NCI-H1930 (cell line): ENCODE data around the gene SPNS3.

Experiments used
- DNase-seq, 2 experiments: peaks; one replicate each; lab custom pipeline; 2025; lab: John Stamatoyannopoulos, UW

The SPNS3 gene

GRCh38 chr17:4433515-4434031, at the start of gene SPNS3:
SPNS3 (plus strand) TSS chr17:4433940; CDS start chr17:4433968, 28 bp downstream.
- DNase-seq = no peak

DNA sequence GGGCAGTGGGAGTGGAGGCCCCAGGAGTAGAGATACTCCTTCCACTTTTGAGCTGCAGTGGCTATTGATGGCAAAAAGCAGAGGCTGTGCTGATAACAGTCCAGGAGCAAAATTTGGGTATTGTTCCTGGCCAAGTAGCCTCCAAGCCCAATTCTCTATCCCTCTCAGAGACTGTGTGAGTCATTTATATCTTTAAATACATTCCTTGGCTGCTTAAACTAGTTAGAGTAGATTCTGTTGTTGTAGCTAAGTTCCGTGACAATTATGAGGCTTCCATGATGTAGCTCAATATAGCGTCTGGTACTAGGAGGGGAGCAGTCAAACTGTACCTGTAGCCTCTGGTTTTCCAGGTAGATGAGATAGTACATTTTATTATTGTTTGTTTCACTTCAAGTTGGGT, 47.3 kb upstream of the SPNS3 start:
- no peak for DNase-seq

DNA sequence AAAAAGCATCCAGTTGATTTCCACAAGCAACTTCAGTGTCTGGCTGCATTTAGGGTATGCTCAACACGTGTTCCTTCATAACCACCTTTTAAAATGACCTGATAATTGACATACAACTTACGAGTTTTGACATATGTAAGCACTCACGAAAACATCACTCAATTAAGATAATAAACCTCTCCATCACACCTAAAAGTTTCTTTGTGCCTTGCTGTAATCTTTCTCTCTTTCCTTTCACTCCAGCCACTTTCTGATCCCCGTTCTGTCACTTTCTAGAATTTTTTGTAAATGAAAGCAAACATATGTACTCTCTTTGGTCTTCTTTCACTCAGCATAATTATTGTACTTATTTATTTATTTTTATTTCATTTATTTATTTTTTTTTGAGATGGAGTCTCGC, 46.6 kb upstream of the SPNS3 start:
- DNase-seq = no peak

DNA sequence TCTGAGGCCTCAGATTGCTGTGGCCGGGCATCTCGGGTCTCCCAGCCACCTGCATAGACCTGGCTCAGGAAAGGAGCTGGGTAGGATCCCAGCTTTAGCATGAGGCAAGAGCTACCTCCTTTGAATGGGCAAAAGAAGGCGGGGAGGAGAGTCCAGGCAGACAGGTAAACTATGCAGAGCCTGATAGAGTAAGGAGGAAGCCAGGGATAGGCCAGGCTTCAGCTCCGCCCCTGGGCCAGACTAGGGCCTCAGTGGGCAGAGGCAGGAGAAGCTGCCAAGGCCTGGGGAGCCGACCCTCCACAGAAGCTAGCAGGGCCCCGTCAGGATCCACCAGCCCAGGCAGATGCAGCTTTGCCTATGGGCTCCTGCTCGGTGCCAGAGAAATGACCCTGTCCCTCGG, 44.7 kb upstream of the SPNS3 start:
- DNase-seq = no peak

- DNase-seq = no peak
Observed at GRCh38 chr17:4393806-4394205, 39.9 kb upstream of the SPNS3 start.

DNA sequence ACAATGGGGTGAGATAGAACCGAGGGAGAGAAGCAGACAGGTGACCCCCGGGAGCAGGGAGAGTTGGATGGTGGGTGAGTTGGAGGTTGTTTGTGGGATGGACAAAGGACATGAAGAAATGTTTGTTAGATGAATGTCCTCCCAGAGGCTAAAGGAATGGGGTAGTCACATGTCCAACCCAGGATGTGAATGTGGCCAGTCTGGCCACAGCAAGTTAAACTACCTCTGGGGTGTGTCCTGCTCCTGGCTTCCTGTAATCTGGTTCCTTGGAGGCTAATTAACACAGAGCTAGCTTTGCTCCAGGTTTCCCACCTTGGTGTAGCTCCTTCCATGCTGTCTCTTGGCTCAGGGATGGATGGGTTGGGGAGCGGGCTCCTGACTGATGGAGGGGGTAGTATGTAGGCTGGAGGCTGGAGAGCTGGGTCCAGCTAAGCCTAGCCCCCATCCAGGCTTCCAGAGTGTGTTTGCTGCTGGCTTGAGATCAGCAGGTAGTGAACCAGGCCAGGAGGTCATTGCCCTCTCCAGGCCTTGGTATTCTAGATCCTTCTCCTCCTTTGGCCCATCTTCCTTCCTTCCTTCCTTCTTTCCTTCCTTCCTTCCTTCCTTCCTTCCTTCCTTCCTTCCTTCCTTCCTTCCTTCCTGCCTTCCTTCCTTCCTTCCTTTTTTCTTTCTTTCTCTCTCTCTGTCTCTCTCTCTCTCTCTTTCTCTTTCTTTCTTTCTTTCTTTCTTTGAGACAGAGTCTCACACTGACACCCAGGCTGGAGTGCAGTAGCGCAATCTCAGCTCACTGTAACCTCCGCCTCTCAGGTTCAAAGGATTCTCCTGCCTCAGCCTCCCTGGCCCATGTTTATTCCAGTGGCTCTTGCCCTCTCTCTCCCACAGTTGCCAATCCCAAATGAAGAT, 39.3 kb upstream of the SPNS3 start:
- no peak for DNase-seq

GRCh38 chr17:4395111-4395478, 38.6 kb upstream of the SPNS3 start:
- no peak for DNase-seq

- DNase-seq = no peak
Observed at GRCh38 chr17:4397840-4398239, 35.9 kb upstream of the SPNS3 start.

DNA sequence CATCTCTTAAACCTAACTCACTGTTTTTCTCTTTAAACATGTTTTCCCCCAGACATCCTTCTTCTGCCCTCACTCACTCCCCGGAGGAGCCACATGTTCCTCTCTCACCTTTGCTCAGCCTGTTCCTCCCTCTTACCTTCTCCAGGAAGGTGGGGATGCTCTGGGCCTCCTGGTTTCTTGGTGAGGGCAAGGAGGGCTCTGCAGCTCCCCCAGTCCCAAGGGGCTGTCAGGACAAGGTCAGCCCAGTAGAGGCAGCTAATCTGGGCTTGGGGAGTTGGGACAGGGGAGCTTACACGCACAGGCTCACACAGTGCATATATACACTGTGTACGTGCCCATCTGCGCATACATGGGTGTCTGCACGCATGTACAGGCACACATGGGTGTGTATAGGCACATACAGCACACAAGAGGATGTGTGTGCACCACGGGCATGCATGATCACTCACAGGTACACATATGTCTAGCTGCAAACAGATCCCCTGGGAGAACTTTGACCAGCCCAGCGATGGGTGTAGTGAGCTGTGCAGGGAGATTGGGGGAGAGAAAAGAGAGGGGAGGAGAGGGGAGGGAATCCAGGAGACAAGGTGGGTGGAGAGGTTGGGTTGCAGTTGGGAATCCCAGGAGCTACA, 28.6 kb upstream of the SPNS3 start:
- DNase-seq = no peak

GRCh38 chr17:4405699-4406098, 28.0 kb upstream of the SPNS3 start:
- no peak for DNase-seq

DNA sequence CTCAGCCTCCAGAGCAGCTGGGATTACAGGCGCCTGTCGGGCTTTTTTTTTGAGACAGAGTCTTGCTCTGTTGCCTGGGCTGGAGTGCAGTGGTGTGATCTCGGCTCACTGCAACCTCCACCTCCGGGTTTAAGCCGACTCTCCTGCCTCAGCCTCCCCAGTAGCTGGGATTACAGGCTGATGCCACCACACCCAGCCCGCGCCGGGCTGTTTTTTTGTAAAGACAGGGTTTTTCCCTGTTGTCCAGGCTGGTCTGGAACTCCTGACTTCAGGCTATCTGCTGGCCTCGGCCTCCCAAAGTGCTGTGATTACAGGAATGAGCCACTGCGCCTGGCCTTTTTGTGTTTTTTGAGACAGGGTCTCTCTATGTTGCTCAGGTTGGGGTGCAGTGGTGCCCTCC, 27.4 kb upstream of the SPNS3 start:
- no peak for DNase-seq

DNA sequence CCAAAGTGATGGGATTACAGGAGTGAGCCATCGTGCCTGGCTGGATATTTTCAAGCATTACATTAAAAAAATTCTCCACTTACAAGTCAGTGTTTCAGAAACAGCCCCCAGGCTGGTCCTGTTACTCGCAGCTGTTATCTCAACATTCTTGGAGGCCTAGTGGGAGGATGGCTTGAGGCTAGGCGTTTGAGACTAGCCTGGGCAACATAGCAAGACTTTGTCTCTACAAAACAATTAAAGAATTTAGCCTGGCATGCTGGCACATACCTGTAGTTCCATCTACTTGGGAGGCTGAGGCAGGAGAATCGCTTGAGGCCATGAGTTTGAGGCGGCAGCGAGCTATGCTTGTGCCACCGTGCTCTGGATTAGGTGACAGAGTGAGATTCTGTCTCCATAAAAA, 26.5 kb upstream of the SPNS3 start:
- DNase-seq = no peak

DNA sequence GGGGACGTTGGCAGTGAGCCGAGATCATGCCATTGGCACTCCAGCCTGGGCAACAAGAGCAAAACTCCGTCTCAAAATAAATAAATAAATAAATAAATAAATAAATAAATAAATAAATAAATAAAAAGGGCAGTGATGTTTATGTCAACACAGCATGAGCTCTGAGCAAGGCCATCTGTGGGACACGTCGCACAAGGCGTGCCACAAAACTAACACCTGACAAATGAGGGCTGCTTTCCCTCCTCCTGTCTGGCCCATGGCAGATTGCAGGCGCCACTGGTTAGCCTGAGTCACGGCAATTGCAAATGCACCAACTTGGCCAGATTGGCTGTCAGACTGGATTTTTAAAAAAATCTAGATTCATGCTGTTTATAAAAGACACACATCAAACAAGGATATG, 25.9 kb upstream of the SPNS3 start:
- DNase-seq = no peak

DNA sequence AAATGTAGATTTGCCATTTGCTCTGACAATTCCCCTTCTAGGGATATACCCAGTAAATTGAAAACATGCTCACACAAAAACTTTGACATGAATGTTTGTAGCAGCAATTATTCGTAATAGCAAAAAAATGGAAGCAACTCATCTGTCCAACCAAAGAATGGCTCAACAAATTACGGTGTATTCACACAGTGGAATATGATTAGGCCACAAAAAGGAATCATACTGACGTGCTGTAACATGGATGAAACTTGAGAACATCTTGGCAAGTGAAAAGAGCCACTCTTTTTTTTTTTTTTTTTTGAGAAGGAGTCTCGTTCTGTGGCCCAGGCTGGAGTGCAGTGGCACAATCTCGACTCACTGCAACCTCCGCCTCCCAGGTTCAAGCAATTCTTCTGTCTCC, 24.1 kb upstream of the SPNS3 start:
- no peak for DNase-seq

DNA sequence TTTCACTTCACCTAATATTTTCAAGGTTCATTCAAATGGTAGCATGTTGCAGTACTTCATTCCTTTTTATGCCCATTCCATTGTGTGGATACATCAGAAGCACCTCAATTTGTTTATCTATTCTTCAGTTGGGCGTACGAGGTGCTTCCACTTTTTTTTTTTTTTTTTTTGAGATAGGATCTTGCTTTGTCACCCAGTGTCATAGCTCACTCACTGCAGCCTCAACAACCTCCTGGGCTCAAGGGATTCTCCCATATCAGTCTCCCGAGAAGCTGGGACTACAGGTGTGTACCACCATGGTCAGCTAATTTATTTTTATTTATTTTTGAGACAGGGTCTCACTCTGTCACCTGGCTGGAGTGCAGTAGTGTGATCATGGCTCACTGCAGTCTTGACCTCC, 22.5 kb upstream of the SPNS3 start:
- no peak for DNase-seq

DNA sequence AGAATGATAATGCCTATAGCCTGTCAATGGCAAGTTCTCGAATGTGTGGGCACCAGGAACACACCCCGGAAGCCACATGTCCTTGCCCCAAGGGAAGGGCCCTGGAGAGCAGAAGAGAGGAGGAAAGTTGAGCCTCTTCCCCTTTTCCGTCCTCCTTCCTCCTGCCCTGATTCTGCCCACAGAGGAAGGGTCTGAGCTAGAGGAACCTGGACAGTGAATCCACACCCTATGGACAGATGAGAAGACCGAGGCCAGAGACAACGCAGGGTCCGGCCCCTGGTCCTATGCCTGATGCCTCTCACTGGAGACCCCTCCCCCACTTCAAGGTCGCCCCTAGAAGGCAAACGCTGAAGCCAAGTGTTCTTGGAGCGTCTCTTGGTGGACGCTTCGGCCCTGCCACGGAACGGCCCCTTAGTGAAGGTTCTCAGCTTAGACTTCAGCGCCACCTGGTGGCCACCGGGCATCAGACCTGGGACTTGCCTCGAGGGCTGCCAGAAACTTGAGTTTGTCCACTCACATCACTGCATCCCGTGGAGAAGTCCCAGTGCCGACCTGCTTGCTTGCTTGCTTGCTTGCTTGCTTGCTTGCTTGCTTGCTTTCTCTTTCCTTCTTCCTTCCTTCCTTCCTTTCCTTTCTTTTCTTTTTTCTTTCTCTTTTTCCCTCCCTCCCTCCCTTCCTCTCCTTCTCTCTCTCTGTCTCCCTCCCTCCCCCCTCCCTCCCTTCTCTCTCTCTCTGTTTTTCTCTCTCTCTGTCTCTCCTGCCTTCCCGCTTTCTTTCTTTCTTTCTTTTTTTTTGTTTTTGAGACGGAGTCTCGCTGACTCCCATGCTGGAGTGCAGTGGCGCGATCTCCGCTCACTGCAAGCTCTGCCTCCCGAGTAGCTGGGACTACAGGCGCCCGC, 20.6 kb upstream of the SPNS3 start:
- peak; percentile 72 to 79 for DNase-seq

DNA sequence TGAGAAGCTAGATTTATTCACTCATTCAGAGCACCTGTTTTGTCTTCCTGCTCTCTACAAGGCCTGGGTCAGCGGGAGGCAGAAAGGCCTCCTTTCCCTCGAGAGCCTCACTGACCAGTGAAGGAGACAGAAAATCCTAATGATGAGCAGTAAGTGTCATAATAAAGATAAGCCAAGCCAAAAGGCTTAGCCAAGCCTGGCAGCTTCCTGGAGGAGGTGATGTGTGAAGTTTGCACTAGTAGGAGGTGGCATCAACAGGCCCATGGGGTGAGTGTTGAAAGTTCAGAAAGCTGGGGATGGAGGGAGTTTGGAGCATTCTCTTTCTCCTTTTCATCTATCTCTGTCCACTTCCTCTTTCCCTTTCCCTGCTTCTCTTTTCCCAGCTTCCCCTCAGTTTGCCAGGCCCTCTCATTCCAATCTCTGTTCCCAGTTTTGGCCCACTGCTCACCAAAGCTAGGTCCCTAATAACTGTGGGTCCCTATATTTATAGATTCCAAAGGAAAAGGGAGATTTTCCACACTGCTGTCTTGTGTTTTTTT, 16.5 kb upstream of the SPNS3 start:
- DNase-seq = no peak

- peak; percentile 12 to 61 for DNase-seq
Observed at GRCh38 chr17:4420692-4421131, 13.0 kb upstream of the SPNS3 start.

DNA sequence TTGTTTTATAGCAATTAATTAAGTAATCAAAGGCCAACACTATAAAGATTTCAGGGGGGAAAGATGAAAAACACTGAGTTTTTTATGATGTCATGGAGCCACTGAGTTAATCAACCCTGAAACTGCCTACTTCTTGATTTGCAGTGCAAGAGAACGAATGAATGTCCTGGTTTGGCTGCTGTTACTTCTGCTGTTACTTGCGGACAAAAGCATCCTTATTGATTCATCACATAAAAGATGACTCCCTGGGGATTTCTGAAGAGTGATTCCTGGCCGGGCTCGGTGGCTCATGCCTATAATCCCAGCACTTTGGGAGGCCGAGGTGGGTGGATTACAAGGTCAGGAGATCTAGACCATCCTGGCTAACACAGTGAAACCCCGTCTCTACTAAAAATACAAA, 10.9 kb upstream of the SPNS3 start:
- no peak for DNase-seq

DNA sequence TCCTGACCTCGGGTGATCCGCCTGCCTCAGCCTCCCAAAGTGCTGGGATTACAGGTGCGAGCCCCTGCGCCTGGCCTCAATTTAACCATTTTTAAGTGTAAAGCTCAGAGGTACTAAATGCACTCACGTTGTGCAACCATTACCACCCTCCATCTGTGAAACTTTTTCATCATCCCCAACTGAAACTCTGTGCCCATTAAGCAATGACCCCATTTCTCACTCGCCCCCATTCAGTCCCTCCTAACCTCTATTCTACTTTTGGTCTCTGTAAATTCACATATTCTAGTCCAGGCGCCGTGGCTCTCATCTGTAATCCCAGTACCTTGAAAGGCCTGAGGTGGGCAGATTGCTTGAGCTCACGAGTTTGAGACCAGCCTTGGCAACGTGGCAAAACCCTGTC, 8.3 kb upstream of the SPNS3 start:
- no peak for DNase-seq

GRCh38 chr17:4426499-4427208, 7.1 kb upstream of the SPNS3 start:
- no peak for DNase-seq
